ENCODE data around the gene ARHGEF19.
"Not testable (repeated sequence)": the region's sequence is repeated elsewhere in the genome, so short reads cannot be mapped to it uniquely, and the experiment has no call there.

The ARHGEF19 gene

DNA sequence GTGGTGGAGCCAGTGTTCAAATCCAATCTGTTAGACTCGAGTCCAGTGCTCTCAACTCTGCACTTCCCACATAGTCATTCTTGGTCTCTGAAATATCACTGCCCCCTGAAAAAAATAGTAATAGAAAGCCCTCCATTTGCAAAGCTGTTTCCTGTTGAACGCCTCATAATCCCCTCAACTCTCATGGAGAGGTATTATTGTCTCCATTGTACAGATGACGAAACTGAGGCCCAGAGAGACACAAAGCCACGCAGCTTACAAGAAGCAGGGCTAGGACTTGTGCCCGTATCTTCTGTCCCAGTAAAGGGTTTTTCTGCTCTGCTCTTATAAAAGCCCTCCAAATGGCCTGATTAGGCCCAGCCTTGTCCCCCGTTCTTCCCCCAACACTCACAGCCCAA is 6.2 kb upstream of the ARHGEF19 start:
- DNase-seq, result no peak

DNA sequence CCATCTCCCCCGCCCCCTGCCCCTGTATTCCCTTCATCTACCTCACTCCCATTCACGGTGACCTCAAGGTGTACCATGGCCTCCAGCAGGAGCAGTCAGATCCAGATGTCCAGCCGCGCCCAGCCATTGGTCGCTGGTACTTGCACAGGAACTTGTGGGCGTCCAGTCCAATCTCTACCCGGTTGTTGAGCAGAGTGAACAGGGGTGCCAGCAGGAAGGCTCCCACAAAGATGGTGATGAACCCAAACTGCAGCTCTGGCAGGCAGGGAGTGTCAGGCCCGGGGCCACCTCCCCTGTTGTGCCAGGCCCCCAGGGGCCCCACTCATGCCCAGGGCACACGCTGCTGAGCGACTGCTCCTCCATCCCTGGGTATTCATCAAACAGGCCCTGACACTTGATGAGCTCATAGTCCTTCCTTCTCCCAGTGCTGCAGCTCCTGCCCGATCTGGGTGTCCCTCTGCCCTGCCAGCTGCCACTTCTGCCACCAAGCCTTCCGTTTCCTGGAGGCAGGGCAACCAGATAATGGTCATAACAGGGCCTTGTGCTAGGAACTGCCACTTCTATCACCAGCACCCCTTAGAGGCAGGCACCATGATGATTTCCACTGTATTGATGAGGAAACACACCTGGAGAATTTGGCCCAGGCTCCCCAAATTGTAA is 5.7 kb upstream of the ARHGEF19 start:
- DNase-seq, result no peak

DNA sequence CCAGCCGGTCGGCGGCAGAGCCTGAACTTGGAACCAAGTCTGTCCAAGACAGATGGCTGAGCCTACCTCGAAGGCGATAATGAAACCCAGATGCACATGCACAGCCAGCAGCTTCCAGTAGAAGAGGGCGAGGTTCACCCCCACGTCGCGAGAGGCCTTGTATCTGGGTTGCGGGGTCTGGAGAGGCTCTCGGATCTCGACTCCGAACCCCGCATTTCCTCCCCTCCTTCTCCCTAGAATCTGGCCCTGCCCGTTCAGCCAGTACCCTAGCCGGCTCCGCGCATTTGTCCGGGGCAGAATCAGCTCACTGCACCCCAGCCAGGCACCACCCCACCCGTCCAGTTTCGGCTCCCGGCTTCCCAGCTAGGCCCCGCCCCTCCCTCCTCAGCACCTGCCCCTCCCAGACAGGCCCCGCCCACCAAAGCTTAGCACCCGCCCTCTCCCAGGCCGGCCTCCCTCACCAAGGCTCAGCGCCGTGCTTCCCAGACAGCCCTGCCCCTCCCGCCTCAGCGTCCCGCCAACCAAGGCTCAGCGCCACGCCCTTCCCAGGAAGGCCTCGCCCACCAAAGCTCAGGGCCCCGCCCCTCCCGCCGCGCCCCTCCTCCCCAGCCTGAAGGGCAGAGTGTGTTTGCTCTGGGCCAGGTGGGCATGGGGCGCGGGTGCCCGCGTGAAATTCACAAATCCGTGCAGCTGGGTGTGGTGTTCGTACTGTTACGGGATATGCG is 4.8 kb upstream of the ARHGEF19 start:
- peak; percentile 93 for DNase-seq

DNA sequence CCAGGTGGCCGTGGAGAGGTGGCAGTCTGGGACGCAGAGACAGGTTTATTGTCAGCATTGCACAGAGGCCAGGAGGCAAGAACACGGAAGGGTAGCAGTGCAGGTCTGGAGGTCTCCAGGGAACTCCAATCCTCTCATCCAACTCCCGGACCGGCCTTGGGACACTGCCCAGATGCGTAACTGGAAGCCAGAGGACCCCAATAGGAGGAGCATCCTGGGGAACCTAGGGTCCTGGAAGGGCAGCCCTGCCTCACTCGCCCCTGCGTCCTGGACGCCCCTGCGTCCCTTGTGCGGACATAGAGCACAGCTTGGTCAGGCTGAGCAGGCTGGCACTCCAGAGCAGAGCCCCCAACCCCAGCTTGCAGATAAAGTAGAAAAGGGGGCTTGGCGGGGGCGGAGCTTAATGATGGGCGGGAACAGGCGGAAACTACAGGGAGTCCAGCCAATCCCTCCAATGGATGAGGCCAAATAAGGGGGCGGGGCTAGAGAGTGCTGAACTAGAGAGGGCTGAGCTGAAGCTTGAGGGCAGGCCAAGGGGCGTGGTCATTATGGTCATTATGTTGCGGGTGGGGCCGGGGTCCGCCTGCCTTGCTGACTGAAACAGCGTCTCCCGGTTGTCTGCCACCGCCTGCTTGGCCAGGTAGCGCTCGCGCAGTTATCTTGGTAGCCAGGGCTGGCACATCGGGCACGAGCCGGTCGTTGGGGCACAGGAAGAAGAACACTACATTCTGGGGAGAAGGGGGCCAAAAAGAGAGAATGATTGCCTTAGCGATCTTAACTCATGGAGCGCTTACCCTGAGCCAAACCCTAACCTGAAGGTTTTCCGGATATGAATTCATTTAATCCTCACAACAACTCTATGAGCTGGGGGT is 3.7 kb upstream of the ARHGEF19 start:
- peak; percentile 64 for DNase-seq

DNA sequence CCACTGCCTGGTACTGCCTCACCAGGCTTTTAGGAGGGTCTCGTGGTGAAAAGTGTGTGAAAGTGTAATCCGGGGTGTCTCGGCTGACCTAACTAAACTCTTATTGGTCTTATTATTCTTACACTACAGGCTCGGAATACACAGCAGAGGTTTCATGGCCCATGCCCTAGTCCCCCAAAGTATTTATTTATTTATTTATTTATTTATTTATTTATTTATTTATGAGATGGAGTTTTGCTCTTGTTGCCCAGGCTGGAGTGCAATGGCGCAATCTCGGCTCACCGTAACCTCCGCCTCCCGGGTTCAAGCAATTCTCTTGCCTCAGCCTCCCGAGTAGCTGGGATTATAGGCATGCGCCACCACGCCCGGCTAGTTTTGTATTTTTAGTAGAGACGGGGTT is 2.8 kb upstream of the ARHGEF19 start:
- DNase-seq, result not testable (repeated sequence)

DNA sequence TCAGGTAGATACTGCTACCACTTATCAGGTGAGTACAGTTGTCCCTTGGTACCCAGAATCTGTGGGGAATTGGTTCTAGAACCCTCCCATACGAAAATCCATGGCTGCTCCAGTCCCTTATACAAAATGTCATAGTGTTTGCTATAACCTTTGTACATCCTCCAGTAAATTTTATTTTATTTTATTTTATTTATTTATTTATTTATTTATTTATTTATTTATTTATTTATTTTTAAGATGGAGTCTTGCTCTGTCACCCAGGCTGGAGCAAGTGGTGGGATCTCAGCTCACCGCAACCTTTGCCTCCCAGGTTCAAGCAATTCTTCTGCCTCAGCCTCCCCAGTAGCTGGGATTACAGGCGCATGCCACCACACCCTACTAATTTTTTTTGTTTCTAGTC is 1.1 kb upstream of the ARHGEF19 start:
- DNase-seq, result not testable (repeated sequence)

DNA sequence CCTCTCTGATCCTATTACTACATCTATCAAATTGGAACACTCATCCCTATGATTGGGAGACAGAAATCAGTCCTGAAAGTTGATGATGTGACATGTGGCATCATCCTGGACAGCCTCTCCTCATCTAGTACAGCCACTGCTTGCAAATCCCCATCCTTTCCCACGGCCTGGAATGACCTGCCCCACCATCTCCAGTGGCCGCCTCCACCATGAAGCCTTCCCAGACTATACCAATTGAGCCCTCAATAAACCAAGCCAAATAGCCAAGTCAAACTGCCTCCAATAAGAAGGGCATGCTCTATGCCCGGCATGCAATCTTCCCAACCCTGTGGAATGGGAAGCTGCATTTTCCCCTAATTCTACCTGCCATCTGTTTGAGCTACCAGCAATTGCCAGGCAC is 561 bp upstream of the ARHGEF19 start:
- no peak for DNase-seq

DNA sequence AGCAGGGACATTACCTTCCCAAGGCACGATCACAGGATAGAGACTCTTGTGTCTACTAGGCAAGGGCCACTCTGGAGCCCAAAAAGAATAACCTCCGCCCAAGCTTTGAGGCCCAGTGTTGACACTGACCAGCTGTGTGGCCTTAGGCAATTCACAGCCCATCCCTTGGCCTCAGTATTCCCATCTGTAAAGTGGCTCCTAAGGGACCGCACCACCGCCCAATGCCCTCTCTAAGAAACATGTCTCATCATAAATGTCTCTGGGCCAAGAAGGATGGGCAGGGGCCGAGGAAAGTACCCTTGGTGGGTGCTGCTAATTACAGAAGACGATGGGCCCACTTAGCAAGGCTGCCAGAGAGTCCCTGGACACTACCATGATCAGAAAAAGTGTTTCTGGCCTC is 628 bp downstream of the ARHGEF19 start:
- no peak for DNase-seq

DNA sequence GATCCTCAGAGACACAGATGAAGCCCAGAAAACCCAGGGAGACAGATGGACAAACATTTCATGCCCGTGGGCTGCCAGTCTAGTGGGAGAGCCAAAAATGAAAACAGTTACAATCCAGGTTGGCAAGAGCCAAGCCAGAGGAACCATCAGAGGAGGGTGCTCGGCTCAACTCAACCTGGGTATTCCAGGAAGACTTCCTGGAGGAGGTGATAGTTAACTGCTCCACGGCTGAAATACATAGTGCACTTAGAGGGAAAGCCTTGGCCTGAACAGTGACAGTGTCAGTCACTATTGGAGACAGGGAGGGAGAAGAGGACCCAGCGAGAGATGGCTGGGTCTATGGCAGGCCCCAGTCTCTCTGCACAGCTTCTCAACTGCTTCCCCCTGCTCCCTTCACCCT is 1.9 kb downstream of the ARHGEF19 start:
- DNase-seq, result no peak

DNA sequence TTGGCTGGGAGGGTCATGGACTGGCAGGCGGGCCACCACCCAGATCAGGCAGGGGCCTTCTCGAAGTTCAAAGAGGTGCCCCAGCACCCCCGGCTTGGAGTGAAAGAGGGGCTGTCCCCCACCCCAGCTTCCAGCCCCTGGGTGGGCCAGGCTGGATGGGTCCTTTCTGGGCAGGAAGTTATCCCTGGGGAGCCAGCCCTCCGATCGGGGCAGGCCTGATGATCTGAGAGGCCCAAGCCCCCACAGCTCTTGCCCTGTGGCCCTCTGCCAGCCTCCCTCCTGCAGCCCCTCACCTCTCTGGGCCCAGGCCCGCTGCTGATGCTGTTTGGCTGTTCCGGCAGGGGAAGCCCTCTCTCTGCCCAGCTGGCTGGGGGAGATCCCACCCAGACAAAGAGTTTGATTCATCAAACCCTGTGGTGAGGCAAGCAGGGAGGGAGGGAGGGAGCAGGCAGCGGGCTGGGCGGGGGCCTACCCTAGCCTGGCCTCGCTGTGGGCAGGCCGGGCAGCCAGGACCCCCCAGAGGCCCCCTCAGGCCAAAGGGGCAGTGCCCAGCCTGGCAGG is 2.5 kb downstream of the ARHGEF19 start:
- DNase-seq, result no peak

DNA sequence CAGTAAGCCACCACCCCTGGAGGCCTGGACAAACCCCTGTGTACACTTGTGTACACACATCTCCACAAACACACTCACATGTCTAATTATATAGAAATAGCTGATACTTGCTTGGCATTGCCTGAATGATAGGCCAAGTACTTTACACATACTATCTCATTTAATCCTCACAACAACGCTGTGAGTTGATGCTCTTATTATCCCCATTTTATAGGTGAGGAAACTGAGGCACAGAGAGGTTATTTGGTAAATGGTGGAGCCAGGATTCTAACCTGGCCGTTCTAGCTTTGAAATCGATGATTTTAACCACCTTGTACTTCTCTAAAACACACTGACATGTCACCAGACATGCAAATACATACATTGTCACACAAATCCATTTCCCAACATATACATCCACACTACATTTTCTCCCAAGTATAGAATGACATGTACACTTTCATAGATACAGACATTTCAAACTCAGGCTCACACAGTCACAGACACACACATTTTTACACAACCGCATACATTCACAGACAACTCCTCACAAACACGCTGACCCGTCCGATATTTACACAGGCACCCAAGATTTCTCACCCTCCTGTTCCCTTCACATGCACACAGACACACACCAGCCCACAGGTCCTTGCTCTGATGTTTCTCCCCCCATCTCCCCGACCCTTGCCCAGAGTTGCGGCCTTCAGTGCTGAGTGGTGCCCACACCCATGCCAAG is 3.2 kb downstream of the ARHGEF19 start:
- DNase-seq, result no peak

DNA sequence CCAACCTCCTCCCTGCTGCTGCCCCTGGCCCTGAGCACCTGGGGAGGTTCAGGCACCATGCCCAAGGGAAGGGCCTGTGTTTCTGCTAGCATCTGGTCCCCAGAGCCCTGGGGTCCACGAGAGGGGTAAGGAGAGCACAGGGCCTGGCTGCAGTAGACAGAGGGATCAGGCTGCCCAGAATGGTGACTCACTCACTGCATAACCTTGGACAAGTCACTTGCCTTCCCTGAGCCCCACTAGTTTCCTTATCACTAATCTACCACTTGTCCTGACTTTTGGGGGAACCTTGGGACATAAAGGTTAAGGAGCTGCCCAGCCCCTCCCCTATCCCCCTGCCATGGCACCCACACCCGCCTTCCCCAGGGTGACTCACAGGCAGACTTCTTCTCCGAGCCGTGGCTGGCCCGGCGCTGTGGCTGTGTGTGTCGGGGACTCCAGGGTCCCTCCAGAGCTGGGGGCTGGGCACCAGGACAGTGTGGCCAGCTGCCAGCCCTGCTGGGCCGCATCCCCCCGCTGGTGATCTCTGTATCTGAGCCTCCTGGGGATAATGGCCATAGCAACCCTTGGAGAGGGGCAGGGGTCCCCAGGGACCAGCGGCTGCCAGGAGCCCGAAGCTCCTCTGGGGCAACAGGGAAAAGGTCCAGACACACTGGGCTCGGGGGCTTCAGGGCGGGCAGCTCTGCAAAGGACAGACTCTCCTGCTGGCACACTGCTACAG is 4.0 kb downstream of the ARHGEF19 start:
- no peak for DNase-seq

DNA sequence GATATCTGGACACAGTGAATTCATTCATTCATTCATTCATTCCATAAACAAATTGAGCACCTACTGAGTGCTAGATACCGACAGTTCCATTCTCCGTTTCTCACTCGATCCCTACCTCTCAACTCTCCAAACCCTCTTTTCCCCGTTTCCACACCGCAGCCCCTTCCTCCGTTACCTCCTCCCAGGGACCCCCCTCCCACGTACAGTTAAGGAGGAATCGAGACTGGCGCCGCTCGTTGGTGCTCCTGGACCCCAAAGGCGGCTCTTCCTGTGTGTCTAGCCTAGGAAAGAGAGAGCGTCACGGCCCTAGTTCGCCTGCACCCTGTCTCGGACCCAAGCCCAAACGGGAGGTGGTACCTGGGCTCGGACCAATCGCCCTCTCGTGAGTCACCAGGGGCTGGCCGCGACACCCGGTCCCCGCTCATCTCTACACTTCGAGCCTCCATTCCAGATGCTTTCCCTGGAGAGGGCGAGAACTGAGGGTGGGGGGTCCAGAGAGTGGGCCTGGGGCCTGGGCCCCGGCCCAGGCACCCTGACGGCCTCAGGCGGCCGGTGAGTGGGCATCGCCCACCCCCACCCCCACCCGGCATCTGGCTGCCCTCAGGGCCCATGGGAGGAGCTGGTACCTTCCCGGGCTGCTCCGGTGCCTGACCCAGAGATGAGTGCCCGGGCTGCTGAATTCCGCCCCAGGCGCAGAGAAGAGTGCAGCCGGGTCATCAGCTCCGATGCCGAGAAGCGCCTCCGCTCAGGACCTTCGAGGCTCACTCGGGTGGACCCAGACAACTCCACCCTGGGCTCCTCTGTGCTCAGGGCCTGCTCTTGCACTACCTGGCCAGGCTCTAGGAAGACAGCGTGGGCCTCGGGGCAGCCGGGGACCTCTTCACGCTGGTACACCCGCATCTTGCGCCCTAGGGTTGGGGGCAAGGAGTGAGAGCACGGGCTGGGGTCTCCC is 4.9 kb downstream of the ARHGEF19 start:
- no peak for DNase-seq

DNA sequence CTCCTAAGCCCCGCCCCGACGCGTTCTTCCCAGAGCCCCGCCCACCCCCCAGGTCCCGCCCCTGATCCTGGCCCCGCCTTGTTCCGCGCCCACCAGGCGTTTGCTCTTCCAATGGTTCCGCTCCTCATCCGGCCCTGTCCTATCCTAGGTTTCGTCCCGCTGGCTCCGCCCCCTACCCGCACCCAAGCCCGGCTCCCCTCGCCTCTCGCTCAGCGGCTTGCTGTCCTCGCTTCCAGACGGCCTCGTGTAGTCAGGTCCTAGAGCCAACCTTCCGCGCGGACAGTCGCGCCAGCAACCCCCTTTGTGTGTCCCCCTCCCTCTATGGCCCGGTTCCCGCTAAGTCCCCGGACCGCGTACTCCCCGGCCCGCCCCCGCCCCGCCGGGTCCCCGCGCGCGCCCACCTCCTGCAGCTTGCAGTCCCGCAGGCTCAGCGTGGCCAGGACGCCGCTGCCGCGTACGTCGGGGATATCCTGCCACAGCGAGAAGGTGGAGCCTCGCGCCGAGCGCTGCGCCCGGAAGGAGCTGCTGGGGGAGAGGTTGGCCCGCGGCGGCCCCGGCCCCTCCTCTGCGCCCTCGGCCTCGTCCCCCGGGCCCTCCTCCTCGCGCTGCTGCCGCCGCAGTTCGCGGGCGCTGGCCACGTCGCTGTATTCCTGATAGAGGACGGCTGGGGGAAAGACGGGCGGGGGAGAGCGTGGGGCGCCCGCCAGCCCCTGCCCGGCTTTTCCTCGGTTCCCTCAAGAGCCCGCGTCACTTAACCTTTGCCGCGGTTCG is 5.7 kb downstream of the ARHGEF19 start:
- peak; percentile 94 for DNase-seq

DNA sequence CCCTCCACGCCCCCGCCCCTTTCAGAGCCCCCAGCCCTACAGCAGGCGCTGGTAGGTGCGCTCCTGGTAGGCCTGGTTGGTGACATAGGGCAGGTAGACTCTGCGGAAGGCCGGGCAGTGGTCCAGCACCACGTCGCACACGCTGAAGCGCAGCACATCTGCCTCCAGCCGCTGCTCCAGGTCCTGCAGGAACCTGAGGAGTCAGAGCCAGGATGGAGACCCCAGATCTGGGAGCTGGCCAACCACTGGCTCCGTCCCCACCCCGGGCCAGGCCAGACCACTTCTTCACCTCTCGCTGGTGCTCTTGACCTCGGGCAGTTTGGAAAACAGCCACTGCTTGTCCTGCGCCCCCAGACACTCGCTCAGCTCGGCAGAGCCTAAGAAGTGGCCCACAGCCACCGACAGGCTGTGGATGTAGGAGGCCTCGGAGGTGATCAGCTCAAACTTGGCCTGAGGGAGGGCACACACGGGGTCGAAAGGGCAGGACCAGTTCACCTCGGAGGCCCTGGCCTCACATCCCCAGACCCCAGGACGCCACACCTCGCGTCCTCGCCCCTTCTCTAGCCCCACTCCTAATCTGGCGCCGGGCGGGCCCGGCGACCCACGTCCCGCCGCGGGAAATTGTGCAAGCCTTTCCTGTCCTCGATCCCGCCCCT is 6.4 kb downstream of the ARHGEF19 start:
- DNase-seq, result no peak

DNA sequence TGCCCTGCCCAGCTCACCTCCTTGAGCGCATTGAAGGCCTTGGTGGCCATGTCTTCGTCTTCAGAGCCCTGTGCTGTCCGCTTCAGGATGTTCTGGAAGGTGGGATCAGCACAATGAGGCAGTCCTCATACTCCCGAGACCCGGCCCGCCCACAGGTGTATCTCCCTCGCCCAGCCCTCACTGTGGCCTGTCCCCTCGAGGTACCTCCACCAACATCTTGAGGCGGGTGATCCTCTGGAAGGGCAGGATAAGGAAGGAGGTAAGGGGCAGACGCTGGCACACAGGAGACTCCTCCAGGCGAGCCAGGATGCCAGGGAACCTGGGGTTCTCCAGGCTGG is 7.1 kb downstream of the ARHGEF19 start:
- DNase-seq, result no peak

DNA sequence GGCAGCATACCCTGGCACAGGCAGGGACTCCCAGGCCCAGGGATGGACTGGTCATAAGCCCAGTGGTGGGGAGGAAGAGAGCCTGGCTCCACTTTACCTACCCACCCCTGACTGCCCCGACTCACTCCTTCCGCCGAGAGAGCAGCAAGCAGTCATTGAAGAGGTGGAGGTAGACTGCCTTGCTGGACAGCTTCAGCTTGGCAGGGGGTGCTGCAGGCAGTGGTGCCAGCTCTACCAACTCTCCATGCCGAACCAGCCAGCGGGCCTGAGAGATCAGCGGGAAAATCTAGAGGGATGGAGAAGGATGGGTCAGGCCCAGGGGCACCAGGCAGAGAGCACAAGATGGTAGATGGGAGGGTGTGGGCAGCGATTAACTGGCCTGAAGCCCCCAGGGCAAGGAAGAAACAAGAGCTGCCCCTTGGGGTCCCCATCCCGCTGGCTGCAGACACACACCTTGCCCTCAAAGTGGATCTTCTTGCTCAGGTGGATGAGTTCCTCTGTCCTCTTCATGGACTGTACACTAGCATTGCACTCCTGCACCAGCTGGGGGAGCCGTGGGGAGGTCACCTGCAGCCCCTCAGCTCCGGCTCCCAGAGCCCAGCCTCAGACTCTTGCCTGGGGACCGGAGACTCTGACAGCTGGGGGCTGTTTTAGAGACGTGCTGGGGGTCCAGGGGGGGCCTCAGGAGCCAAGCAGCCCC is 7.7 kb downstream of the ARHGEF19 start:
- DNase-seq, result peak; percentile 19

DNA sequence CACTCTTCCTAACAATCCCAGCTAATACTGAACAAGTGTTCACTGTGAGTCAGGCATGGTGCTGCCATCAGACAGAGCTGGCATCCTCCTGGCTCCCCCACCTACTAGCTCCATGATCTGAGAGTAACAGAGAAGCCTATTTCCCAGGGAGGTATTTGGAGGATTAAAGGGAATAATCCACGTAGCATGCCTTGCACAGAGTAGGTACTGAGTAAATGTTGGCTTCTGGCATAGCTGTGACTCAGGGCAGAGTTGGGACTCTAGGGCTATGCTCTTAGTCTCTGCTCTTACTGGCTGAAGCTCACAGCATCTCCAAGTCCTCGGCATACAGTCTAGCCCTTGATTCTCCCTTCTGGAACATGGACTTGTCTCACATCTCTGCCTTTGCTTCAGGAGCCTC is 8.2 kb downstream of the ARHGEF19 start:
- DNase-seq, result no peak

DNA sequence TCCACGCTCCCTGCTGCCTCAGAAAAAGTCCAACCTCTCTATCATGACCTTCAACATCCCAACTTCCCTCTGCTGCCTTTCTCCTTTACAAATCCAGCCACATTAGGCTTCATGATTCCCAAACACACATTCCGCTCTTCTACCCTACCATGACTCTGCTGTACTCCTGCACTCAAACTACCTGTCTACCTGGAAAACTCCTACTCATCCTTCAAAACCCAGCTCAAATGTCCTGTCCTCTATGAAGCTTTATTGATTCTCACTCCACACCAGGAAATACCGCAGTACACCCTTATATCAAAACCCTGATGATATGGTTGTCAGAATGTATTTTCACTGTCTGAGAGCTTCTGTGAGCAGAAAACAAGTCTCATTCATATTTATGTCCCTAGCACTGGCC is 8.9 kb downstream of the ARHGEF19 start:
- no peak for DNase-seq
